GM12878 (cell line): Measurements from ENCODE around the gene SACS.

ENCODE experiments used
- NFIC ChIP-seq: IDR thresholded peaks from 2 replicates; pipeline ENCODE4 v1.6.1; 2012; ENCODE audit warnings: low read depth, mild to moderate bottlenecking, inconsistent platforms, low read length, moderate library complexity
- NRF1 ChIP-seq: conservative IDR thresholded peaks from 2 replicates; pipeline ENCODE4 v1.6.1; 2011; ENCODE audit warnings: mild to moderate bottlenecking, low read depth, low read length, improper control_type of control experiment
- RAD21 ChIP-seq: IDR thresholded peaks from 2 replicates; pipeline ENCODE4 v1.6.1; 2011; ENCODE audit warnings: mild to moderate bottlenecking, low read depth, low read length, moderate library complexity; ENCODE audit not compliant: insufficient read depth
- TAF1 ChIP-seq: IDR thresholded peaks from 2 replicates; pipeline ENCODE4 v1.6.1; 2011; ENCODE audit warnings: mild to moderate bottlenecking, low read depth, low read length, borderline replicate concordance
- TF ChIP-seq, protein P1 (sequence below), 3 experiments: IDR thresholded peaks in 2 of 3; conservative IDR thresholded peaks in 1 of 3; 2 replicates each; pipeline ENCODE4 v1.5.1; 2011; ENCODE audit warnings: low read depth in 3 of 3, low read length in 3 of 3, mild to moderate bottlenecking in 3 of 3, control low read depth in 2 of 3, moderate library complexity in 2 of 3, inconsistent platforms in 1 of 3, mixed read lengths in 1 of 3; ENCODE audit not compliant: control insufficient read depth in 2 of 3, insufficient read depth in 1 of 3; ENCODE audit errors: extremely low read depth in 1 of 3
- TF ChIP-seq, protein P2 (sequence below): fragments of 450-650 bp; IDR thresholded peaks from 2 replicates; pipeline ENCODE4 v1.6.1; 2017; ENCODE audit warnings: mild to moderate bottlenecking
- TF ChIP-seq, protein P3 (sequence below): IDR thresholded peaks from 2 replicates; pipeline ENCODE4 v1.6.1; 2012; ENCODE audit warnings: low read depth, low read length, improper control_type of control experiment

DNA sequence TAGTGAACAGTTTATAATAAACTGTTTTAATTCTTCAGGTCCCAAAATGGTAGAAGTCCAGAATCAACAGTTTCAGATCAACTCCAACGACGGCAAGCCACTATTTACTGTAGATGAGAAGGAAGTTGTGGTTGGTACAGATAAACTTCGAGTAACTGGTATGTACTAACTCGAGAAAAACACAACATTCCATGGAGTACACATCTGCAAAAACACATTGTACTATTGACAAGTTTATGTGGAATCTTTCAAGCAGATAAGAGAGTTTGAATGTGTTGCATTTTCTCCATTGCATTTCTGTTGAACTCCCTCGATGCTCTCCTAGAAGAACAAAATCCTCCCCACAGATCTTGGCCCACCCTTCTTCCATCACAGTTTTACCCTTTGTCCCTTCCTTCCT is 154.2 kb downstream of the SACS start:
- TF ChIP-seq NRF1 (no peak), TAF1 (no peak), RAD21 (no peak), NFIC (no peak)
- TF ChIP-seq, protein P1, sequence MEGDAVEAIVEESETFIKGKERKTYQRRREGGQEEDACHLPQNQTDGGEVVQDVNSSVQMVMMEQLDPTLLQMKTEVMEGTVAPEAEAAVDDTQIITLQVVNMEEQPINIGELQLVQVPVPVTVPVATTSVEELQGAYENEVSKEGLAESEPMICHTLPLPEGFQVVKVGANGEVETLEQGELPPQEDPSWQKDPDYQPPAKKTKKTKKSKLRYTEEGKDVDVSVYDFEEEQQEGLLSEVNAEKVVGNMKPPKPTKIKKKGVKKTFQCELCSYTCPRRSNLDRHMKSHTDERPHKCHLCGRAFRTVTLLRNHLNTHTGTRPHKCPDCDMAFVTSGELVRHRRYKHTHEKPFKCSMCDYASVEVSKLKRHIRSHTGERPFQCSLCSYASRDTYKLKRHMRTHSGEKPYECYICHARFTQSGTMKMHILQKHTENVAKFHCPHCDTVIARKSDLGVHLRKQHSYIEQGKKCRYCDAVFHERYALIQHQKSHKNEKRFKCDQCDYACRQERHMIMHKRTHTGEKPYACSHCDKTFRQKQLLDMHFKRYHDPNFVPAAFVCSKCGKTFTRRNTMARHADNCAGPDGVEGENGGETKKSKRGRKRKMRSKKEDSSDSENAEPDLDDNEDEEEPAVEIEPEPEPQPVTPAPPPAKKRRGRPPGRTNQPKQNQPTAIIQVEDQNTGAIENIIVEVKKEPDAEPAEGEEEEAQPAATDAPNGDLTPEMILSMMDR (IDR thresholded peaks at IDR 0.05 in 2 of 3, conservative IDR thresholded peaks at IDR 0.05 in 1 of 3; ENCODE audit: control insufficient read depth in 2 of 3, extremely low read depth in 1 of 3, insufficient read depth in 1 of 3, low read depth in 3 of 3, low read length in 3 of 3): no peak
- TF ChIP-seq, protein P2, sequence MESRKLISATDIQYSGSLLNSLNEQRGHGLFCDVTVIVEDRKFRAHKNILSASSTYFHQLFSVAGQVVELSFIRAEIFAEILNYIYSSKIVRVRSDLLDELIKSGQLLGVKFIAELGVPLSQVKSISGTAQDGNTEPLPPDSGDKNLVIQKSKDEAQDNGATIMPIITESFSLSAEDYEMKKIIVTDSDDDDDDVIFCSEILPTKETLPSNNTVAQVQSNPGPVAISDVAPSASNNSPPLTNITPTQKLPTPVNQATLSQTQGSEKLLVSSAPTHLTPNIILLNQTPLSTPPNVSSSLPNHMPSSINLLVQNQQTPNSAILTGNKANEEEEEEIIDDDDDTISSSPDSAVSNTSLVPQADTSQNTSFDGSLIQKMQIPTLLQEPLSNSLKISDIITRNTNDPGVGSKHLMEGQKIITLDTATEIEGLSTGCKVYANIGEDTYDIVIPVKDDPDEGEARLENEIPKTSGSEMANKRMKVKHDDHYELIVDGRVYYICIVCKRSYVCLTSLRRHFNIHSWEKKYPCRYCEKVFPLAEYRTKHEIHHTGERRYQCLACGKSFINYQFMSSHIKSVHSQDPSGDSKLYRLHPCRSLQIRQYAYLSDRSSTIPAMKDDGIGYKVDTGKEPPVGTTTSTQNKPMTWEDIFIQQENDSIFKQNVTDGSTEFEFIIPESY: no peak
- TF ChIP-seq, protein P3, sequence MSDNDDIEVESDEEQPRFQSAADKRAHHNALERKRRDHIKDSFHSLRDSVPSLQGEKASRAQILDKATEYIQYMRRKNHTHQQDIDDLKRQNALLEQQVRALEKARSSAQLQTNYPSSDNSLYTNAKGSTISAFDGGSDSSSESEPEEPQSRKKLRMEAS: no peak
